Panc1 (cell line): ENCODE results near the gene STIP1. TPM values are rescaled to one million over a fixed set of nuclear protein-coding genes. Genes with fewer than 3 reads are reported as not detected.

Experiments
- ATAC-seq: fragments of 200-7000 bp; cut with Tn5 transposase; 2 replicates; pipeline ENCODE4 v1.9.1; 2020; ENCODE audit warnings: mild to moderate bottlenecking, moderate library complexity
- BruUV-seq: library from RNA; stranded (reverse); fragments of 400-500 nt; replicated peaks from 2 replicates; lab custom pipeline; 2021; lab: Mats Ljungman, UMichigan
- CTCF ChIA-PET: fragments of 300-600 bp; sonication (Branson Sonifier 250); formaldehyde crosslinking; loops from one replicate; lab custom pipeline; 2022; ENCODE audit warnings: antibody characterized with exemption; lab: Charles Lee
- POLR2A ChIA-PET: fragments of 300-600 bp; sonication (Branson Sonifier 250); formaldehyde crosslinking; loops from one replicate; lab custom pipeline; 2022; ENCODE audit warnings: antibody characterized with exemption; lab: Charles Lee
- DNase-seq: peaks from one replicate; pipeline ENCODE4 v3.0.0-alpha.2; 2010; ENCODE audit warnings: low read depth, low spot score
- H3K27ac ChIP-seq: 2 replicates; pipeline ENCODE4 v1.5.1; 2011; ENCODE audit warnings: mild to moderate bottlenecking, low read length, inconsistent platforms
- H3K27me3 ChIP-seq: fragments of 200-500 bp; sonication (Bioruptor generic); 2 replicates; pipeline ENCODE4 v1.6.0; 2014; ENCODE audit warnings: low read length, inconsistent platforms; ENCODE audit not compliant: control insufficient read depth, insufficient read depth
- H3K36me3 ChIP-seq: fragments of 200-500 bp; sonication (Bioruptor generic); 2 replicates; pipeline ENCODE4 v1.5.1; 2014; ENCODE audit warnings: inconsistent platforms, mild to moderate bottlenecking, low read length, moderate library complexity; ENCODE audit not compliant: control insufficient read depth, insufficient read depth
- H3K4me1 ChIP-seq: 2 replicates; pipeline ENCODE4 v1.5.1; 2011; ENCODE audit warnings: inconsistent platforms, mild to moderate bottlenecking, low read length, moderate library complexity; ENCODE audit not compliant: control insufficient read depth, insufficient read depth
- H3K4me3 ChIP-seq, 2 experiments: 2 replicates each; pipeline ENCODE4 v1.5.1; 2011 to 2012; ENCODE audit warnings: low read depth in 2 of 2, low read length in 2 of 2, mild to moderate bottlenecking in 2 of 2, inconsistent platforms in 1 of 2, moderate library complexity in 1 of 2
- H3K9me3 ChIP-seq: fragments of 200-500 bp; sonication (Bioruptor generic); 2 replicates; pipeline ENCODE4 v1.5.1; 2014; ENCODE audit warnings: low read depth, mild to moderate bottlenecking, inconsistent platforms, low read length, moderate library complexity; ENCODE audit not compliant: control insufficient read depth, insufficient read depth
- POLR2AphosphoS5 ChIP-seq: IDR thresholded peaks from 2 replicates; pipeline ENCODE4 v1.6.1; 2012; ENCODE audit warnings: mild to moderate bottlenecking, low read depth, low read length, moderate library complexity
- SIN3A ChIP-seq: IDR thresholded peaks from 2 replicates; pipeline ENCODE4 v1.6.1; 2012; ENCODE audit warnings: low read depth, mild to moderate bottlenecking, low read length, moderate library complexity, borderline replicate concordance; ENCODE audit not compliant: insufficient read depth
- TCF7L2 ChIP-seq: IDR thresholded peaks from 2 replicates; pipeline ENCODE4 v1.6.1; 2011; ENCODE audit warnings: mild to moderate bottlenecking, low read depth, low read length, inconsistent platforms
- in situ Hi-C: cut with HindIII; loops from 2 replicates; pipeline ENCODE4 v1.10.0; 2016; ENCODE audit warnings: low sequenced_read_pairs, low pct_unique_long_range_greater_than_20kb
- intact Hi-C: fragments of 100-400 bp; cut with micrococcal nuclease; formaldehyde crosslinking; loops from one replicate; pipeline ENCODE4 v1.10.0; 2022; ENCODE audit not compliant: unreplicated experiment
- total RNA-seq: library from RNA; stranded (reverse); gene quantifications from one replicate; pipeline ENCODE4 v1.2.1, GENCODE V29; 2021; ENCODE audit not compliant: unreplicated experiment
- TF ChIP-seq, protein P1 (sequence below), 2 experiments: IDR thresholded peaks; 2 replicates each; pipeline ENCODE4 v1.6.1; 2011 to 2012; ENCODE audit warnings: low read depth in 2 of 2, control low read depth in 1 of 2, low read length in 1 of 2, mild to moderate bottlenecking in 1 of 2, moderate library complexity in 1 of 2; ENCODE audit not compliant: insufficient read depth in 1 of 2
- TF ChIP-seq, protein P2 (sequence below): fragments of 450-650 bp; IDR thresholded peaks from 2 replicates; pipeline ENCODE4 v1.5.1; 2017; ENCODE audit warnings: mild to moderate bottlenecking

The STIP1 gene
- total RNA-seq, 1 experiment from 2014 or later = 344 TPM

DNA sequence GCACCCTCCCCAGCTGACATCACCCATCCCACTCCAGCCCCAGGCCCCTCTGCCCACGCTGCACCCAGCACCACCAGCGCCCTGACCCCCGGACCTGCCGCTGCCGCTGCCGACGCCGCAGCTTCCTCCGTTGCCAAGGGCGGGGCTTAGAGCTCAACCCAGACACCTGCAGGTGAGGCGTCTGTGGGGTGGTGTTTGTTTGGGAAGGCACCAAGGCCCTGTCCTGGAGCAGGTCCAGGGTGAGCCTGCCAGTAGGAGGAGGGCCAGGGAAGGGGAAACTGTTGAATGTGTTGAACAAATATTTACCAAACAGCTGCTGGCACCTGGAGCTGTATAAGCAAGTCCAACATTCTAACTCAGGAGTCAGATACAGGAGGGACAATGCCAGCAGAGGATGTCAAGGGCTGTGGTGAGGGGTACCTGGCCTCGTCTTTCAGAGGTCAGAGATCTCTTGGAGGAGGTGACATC is 51.5 kb downstream of the STIP1 start:
- ATAC-seq (no peak), DNase-seq (no peak)
- in situ Hi-C loops (no loop called here), intact Hi-C loops (no loop called here)
- no peak overlapping the region for H3K27ac ChIP-seq
- BruUV-seq = no TSS peak
- H3K4me1 ChIP-seq = peaks cover 25% of the 10 kb centered on the region
- no peaks in the 10 kb centered on the region for H3K27me3 ChIP-seq
- H3K4me3 ChIP-seq = no peak overlapping the region
- ChIA-PET POLR2A (no interaction called here), CTCF (no interaction called here)
- no peaks in the 10 kb centered on the region; the same call in 1 of the 2 replicates for H3K36me3 ChIP-seq
- TF ChIP-seq SIN3A (no peak), TCF7L2 (no peak), POLR2AphosphoS5 (no peak)
- TF ChIP-seq, protein P1, sequence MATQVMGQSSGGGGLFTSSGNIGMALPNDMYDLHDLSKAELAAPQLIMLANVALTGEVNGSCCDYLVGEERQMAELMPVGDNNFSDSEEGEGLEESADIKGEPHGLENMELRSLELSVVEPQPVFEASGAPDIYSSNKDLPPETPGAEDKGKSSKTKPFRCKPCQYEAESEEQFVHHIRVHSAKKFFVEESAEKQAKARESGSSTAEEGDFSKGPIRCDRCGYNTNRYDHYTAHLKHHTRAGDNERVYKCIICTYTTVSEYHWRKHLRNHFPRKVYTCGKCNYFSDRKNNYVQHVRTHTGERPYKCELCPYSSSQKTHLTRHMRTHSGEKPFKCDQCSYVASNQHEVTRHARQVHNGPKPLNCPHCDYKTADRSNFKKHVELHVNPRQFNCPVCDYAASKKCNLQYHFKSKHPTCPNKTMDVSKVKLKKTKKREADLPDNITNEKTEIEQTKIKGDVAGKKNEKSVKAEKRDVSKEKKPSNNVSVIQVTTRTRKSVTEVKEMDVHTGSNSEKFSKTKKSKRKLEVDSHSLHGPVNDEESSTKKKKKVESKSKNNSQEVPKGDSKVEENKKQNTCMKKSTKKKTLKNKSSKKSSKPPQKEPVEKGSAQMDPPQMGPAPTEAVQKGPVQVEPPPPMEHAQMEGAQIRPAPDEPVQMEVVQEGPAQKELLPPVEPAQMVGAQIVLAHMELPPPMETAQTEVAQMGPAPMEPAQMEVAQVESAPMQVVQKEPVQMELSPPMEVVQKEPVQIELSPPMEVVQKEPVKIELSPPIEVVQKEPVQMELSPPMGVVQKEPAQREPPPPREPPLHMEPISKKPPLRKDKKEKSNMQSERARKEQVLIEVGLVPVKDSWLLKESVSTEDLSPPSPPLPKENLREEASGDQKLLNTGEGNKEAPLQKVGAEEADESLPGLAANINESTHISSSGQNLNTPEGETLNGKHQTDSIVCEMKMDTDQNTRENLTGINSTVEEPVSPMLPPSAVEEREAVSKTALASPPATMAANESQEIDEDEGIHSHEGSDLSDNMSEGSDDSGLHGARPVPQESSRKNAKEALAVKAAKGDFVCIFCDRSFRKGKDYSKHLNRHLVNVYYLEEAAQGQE (IDR thresholded peaks at IDR 0.05; ENCODE audit: insufficient read depth in 1 of 2, low read depth in 2 of 2, low read length in 1 of 2) = no peak
- TF ChIP-seq, protein P2, sequence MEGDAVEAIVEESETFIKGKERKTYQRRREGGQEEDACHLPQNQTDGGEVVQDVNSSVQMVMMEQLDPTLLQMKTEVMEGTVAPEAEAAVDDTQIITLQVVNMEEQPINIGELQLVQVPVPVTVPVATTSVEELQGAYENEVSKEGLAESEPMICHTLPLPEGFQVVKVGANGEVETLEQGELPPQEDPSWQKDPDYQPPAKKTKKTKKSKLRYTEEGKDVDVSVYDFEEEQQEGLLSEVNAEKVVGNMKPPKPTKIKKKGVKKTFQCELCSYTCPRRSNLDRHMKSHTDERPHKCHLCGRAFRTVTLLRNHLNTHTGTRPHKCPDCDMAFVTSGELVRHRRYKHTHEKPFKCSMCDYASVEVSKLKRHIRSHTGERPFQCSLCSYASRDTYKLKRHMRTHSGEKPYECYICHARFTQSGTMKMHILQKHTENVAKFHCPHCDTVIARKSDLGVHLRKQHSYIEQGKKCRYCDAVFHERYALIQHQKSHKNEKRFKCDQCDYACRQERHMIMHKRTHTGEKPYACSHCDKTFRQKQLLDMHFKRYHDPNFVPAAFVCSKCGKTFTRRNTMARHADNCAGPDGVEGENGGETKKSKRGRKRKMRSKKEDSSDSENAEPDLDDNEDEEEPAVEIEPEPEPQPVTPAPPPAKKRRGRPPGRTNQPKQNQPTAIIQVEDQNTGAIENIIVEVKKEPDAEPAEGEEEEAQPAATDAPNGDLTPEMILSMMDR = no peak
- H3K9me3 ChIP-seq = no peaks in the 10 kb centered on the region

DNA sequence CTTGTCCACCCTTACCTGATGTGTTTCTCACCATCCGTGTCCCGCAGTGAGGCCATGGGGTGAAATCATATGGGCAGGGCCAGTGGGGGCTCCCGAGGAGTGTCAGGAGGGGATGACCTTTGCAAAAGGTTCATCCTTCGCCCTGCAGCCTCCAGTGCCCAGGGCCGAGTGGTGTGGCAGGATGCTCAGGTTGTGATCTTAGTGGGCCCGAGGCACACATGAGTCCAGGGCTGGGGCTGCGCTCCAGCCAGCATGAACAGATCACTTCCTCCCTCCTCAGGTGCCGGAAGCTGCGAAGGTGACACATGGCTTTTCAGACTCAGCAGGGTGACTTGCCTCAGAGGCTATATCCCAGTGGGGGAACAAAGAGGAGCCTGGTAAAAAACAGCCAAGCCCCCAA is 52.1 kb downstream of the STIP1 start:
- Histone ChIP-seq H3K36me3 (no peaks in the 10 kb centered on the region; the same call in 1 of the 2 replicates), H3K27ac (no peak overlapping the region), H3K27me3 (no peaks in the 10 kb centered on the region), H3K9me3 (no peaks in the 10 kb centered on the region), H3K4me1 (peaks cover 22% of the 10 kb centered on the region), H3K4me3 (no peak overlapping the region)
- DNase-seq = no peak
- ChIA-PET POLR2A (no interaction called here), CTCF (interaction anchor here (0.7 kb wide), 1 partner anchor 14 kb away, joined by 3 read pairs; the partner anchor contains the start of gene PLCB3)
- no TSS peak for BruUV-seq
- ATAC-seq = no peak
- in situ Hi-C loops (no loop called here), intact Hi-C loops (no loop called here)
- no peak for TF ChIP-seq SIN3A
- TF ChIP-seq, protein P2 = no peak
- TF ChIP-seq, protein P1 (IDR thresholded peaks at IDR 0.05; ENCODE audit: insufficient read depth in 1 of 2, low read depth in 2 of 2, low read length in 1 of 2) = no peak
- TF ChIP-seq POLR2AphosphoS5 = no peak
- TF ChIP-seq TCF7L2 = no peak
